Measurements from ENCODE around the gene INSL3. TPM values are rescaled to one million over a fixed set of nuclear protein-coding genes. Genes with fewer than 3 reads are reported as not detected.
"Not testable (repeated sequence)": the region's sequence is repeated elsewhere in the genome, so short reads cannot be mapped to it uniquely, and the experiment has no call there.

INSL3 gene
- total RNA-seq, 1 donor from 2014 or later: not detected

GRCh38 chr19:17830567-17831418, 9.5 kb upstream of the INSL3 start:
- intact Hi-C loops (cut with DNase I): no loop called here
- ATAC-seq: peak; percentile 39
- DNase-seq (ENCODE audit: missing footprints): no peak

- intact Hi-C loops (cut with DNase I): no loop called here
- no peak for DNase-seq (ENCODE audit: missing footprints)
Measured at GRCh38 chr19:17829855-17830566, 8.7 kb upstream of the INSL3 start.

GRCh38 chr19:17826508-17827056, 5.3 kb upstream of the INSL3 start:
- no peak for DNase-seq (ENCODE audit: missing footprints)
- intact Hi-C loops (cut with DNase I): no loop called here
- no peak for ATAC-seq

More at GRCh38 chr19:17829855-17830566, 8.7 kb upstream of the INSL3 start:
- ATAC-seq: no peak

- DNase-seq (ENCODE audit: missing footprints) (no peak), ATAC-seq (no peak)
- intact Hi-C loops (cut with DNase I): no loop called here
Measured at GRCh38 chr19:17824339-17824738, 3.0 kb upstream of the INSL3 start.

- intact Hi-C loops (cut with DNase I): no loop called here
- DNase-seq (ENCODE audit: missing footprints) (no peak), ATAC-seq (no peak)
Measured at GRCh38 chr19:17817668-17818363, 3.5 kb downstream of the INSL3 start.

- ATAC-seq: no peak
- intact Hi-C loops (cut with DNase I): no loop called here
- no peak for DNase-seq (ENCODE audit: missing footprints)
Measured at GRCh38 chr19:17812099-17812498, 9.2 kb downstream of the INSL3 start.

GRCh38 chr19:17811681-17812080, 9.6 kb downstream of the INSL3 start:
- intact Hi-C loops (cut with DNase I): no loop called here
- no peak for ATAC-seq
- no peak for DNase-seq (ENCODE audit: missing footprints)

GRCh38 chr19:17811103-17811502, 10.2 kb downstream of the INSL3 start:
- ATAC-seq: no peak
- DNase-seq (ENCODE audit: missing footprints): no peak
- intact Hi-C loops (cut with DNase I): no loop called here

GRCh38 chr19:17807731-17808316, 13.5 kb downstream of the INSL3 start:
- DNase-seq (ENCODE audit: missing footprints): no peak
- intact Hi-C loops (cut with DNase I): no loop called here
- ATAC-seq: no peak

GRCh38 chr19:17806945-17807344, 14.4 kb downstream of the INSL3 start:
- no peak for DNase-seq (ENCODE audit: missing footprints)
- no peak for ATAC-seq
- intact Hi-C loops (cut with DNase I): no loop called here

GRCh38 chr19:17805427-17805826, 15.9 kb downstream of the INSL3 start:
- intact Hi-C loops (cut with DNase I): no loop called here
- DNase-seq (ENCODE audit: missing footprints) (no peak), ATAC-seq (no peak)

- ATAC-seq (peak; percentile 23), DNase-seq (ENCODE audit: missing footprints) (no peak)
- intact Hi-C loops (cut with DNase I): no loop called here
Measured at GRCh38 chr19:17803264-17803896, 17.9 kb downstream of the INSL3 start.

GRCh38 chr19:17802137-17802858, 19.0 kb downstream of the INSL3 start:
- no peak for DNase-seq (ENCODE audit: missing footprints)
- intact Hi-C loops (cut with DNase I): no loop called here

GRCh38 chr19:17798599-17798998, 22.7 kb downstream of the INSL3 start:
- DNase-seq (ENCODE audit: missing footprints); ATAC-seq; intact Hi-C loops (cut with DNase I): not testable (repeated sequence)

More at GRCh38 chr19:17802137-17802858, 19.0 kb downstream of the INSL3 start:
- no peak for ATAC-seq

- intact Hi-C loops (cut with DNase I): no loop called here
- no peak for DNase-seq (ENCODE audit: missing footprints)
- no peak for ATAC-seq
Measured at GRCh38 chr19:17797424-17798201, 23.7 kb downstream of the INSL3 start.

- intact Hi-C loops (cut with DNase I): no loop called here
- ATAC-seq (no peak), DNase-seq (ENCODE audit: missing footprints) (no peak)
Measured at GRCh38 chr19:17796838-17797423, 24.4 kb downstream of the INSL3 start.

All from Right ventricle myocardium inferior (tissue), 1 donor.